Transverse colon (tissue), 3 donors: ENCODE measurements around the gene KLHL22.

Experiments used
- CTCF ChIP-seq, 5 experiments: fragments of 200-600 bp in 3 of 5; fragments of 450-650 bp in 2 of 5; sonication (generic) in 3 of 5; IDR thresholded peaks; 1 replicate in 2 of 5; 2 replicates in 3 of 5; pipeline ENCODE4 v1.5.1; 2016 to 2017; ENCODE audit warnings: antibody characterized with exemption in 5 of 5, inconsistent platforms in 3 of 5, mild to moderate bottlenecking in 2 of 5, moderate library complexity in 1 of 5
- POLR2A ChIP-seq: fragments of 450-650 bp; IDR thresholded peaks from one replicate; pipeline ENCODE4 v1.6.1; 2016; ENCODE audit warnings: antibody characterized with exemption, mild to moderate bottlenecking, moderate library complexity

- no peak for TF ChIP-seq CTCF (IDR thresholded peaks at IDR 0.05)
- TF ChIP-seq POLR2A, result no peak
These were observed 41.7 kb upstream of the KLHL22 start for GRCh38 chr22:20537325-20537756.
